H1 (cell line): ENCODE measurements around the gene DDR1. TPM values are rescaled to one million over a fixed set of nuclear protein-coding genes. Genes with fewer than 3 reads are reported as not detected.
A peak's percentile ranks its signal among the peaks of the same experiment; 100 is the strongest.

Source experiments
- CTCF ChIA-PET: fragments of 300-600 bp; sonication (Branson Sonifier 250); formaldehyde crosslinking; loops from one replicate; lab custom pipeline; 2021; ENCODE audit not compliant: partially characterized antibody; lab: Charles Lee
- POLR2A ChIA-PET: fragments of 300-600 bp; sonication (Branson Sonifier 250); formaldehyde crosslinking; loops from one replicate; lab custom pipeline; 2021; ENCODE audit warnings: inconsistent platforms; ENCODE audit not compliant: partially characterized antibody; lab: Charles Lee
- DNase-seq, 2 experiments: peaks; one replicate each; pipeline versions ENCODE4 v3.0.0 to v3.0.0-alpha.2; 2010 to 2022; ENCODE audit warnings: low spot score in 2 of 2, low read depth in 1 of 2, mixed read lengths in 1 of 2
- FAIRE-seq: peaks from 2 replicates; lab custom pipeline; 2011; peaks lifted over from hg19 to GRCh38; lab: Jason Lieb, UNC
- H2AFZ ChIP-seq: 2 replicates; pipeline ENCODE4 v1.8.1; 2012; ENCODE audit warnings: low read length, inconsistent platforms
- H2AK5ac ChIP-seq: 2 replicates; pipeline ENCODE4 v1.6.1; 2013; ENCODE audit warnings: low read depth, low read length
- H2BK120ac ChIP-seq: replicated peaks from 2 replicates; pipeline ENCODE3; 2013; ENCODE audit warnings: low read depth, low read length, inconsistent platforms
- H2BK12ac ChIP-seq: 2 replicates; pipeline ENCODE4 v1.6.1; 2013; ENCODE audit warnings: low read depth, low read length
- H2BK15ac ChIP-seq: 2 replicates; pipeline ENCODE4 v1.6.1; 2013; ENCODE audit warnings: low read length
- H2BK20ac ChIP-seq: 2 replicates; pipeline ENCODE4 v1.6.1; 2013; ENCODE audit warnings: low read length
- H2BK5ac ChIP-seq: 2 replicates; pipeline ENCODE4 v1.6.1; 2013; ENCODE audit warnings: low read depth, low read length
- H3K14ac ChIP-seq: 2 replicates; pipeline ENCODE4 v1.6.1; 2013; ENCODE audit warnings: inconsistent platforms; ENCODE audit not compliant: insufficient read length
- H3K18ac ChIP-seq: 2 replicates; pipeline ENCODE4 v1.6.1; 2013; ENCODE audit warnings: low read length; ENCODE audit errors: extremely low read depth
- H3K23ac ChIP-seq: 2 replicates; pipeline ENCODE4 v1.6.1; 2013; ENCODE audit warnings: inconsistent platforms; ENCODE audit not compliant: insufficient read length
- H3K23me2 ChIP-seq: 2 replicates; pipeline ENCODE4 v1.6.1; 2013; ENCODE audit warnings: low read depth, low read length
- H3K27ac ChIP-seq: 2 replicates; pipeline ENCODE4 v1.6.1; 2011; ENCODE audit warnings: low read depth, low read length, inconsistent platforms
- H3K27me3 ChIP-seq, 4 experiments: replicated peaks in 1 of 4; 1 replicate in 1 of 4; 2 replicates in 3 of 4; pipeline versions ENCODE4 v1.6.1 to v1.8.1; 2011 to 2013; ENCODE audit warnings: low read length in 3 of 4, mild to moderate bottlenecking in 3 of 4, inconsistent platforms in 2 of 4, mixed read lengths in 2 of 4, moderate library complexity in 1 of 4; ENCODE audit not compliant: control insufficient read depth in 3 of 4, insufficient read depth in 3 of 4; ENCODE audit errors: extremely low read depth in 1 of 4
- H3K36me3 ChIP-seq, 4 experiments: 2 replicates each; pipeline versions ENCODE4 v1.6.1 to v1.8.1; 2011 to 2013; ENCODE audit warnings: mild to moderate bottlenecking in 4 of 4, low read length in 3 of 4, moderate library complexity in 2 of 4, control low read depth in 1 of 4, inconsistent platforms in 1 of 4; ENCODE audit not compliant: insufficient read depth in 4 of 4, control insufficient read depth in 2 of 4
- H3K4ac ChIP-seq: replicated peaks from 2 replicates; pipeline ENCODE3; 2013; ENCODE audit warnings: low read length, low read depth, mixed read lengths, inconsistent platforms; ENCODE audit not compliant: insufficient read length
- H3K4me1 ChIP-seq, 4 experiments: replicated peaks in 1 of 4; 1 replicate in 1 of 4; 2 replicates in 3 of 4; pipeline versions ENCODE4 v1.6.1 to v1.8.1; 2011 to 2013; ENCODE audit warnings: low read length in 3 of 4, inconsistent platforms in 2 of 4, mixed read lengths in 1 of 4; ENCODE audit not compliant: insufficient read depth in 4 of 4, control insufficient read depth in 3 of 4
- H3K4me2 ChIP-seq, 2 experiments: 2 replicates each; pipeline versions ENCODE4 v1.6.1 to v1.8.1; 2011 to 2013; ENCODE audit warnings: low read depth in 2 of 2, low read length in 2 of 2, control low read depth in 1 of 2, inconsistent platforms in 1 of 2, mild to moderate bottlenecking in 1 of 2; ENCODE audit not compliant: insufficient read depth in 1 of 2
- H3K4me3 ChIP-seq, 4 experiments: fragments of 200-600, 300-600 bp in 1 of 4; sonication (generic), shearing (Covaris generic), sonication (Bioruptor Twin) in 1 of 4; 2 replicates each; pipeline versions ENCODE4 v1.5.1 to v1.8.1; 2011 to 2016; ENCODE audit warnings: low read length in 4 of 4, low read depth in 3 of 4, control low read depth in 2 of 4, inconsistent platforms in 2 of 4, mild to moderate bottlenecking in 2 of 4, mixed read lengths in 1 of 4, moderate library complexity in 1 of 4; ENCODE audit not compliant: insufficient read depth in 2 of 4; ENCODE audit errors: extremely low read depth in 1 of 4
- H3K56ac ChIP-seq: replicated peaks from 2 replicates; pipeline ENCODE3; 2013; ENCODE audit warnings: low read depth, mild to moderate bottlenecking, mixed read lengths, low read length, inconsistent platforms; ENCODE audit not compliant: insufficient read length
- H3K79me1 ChIP-seq: 2 replicates; pipeline ENCODE4 v1.6.1; 2013; ENCODE audit warnings: low read depth, low read length, control low read depth
- H3K79me2 ChIP-seq, 2 experiments: 2 replicates each; pipeline versions ENCODE4 v1.6.1 to v1.8.1; 2012 to 2013; ENCODE audit warnings: low read length in 2 of 2, mild to moderate bottlenecking in 2 of 2, inconsistent platforms in 1 of 2; ENCODE audit not compliant: insufficient read depth in 2 of 2, control insufficient read depth in 1 of 2
- H3K9ac ChIP-seq, 4 experiments: replicated peaks in 1 of 4; 1 replicate in 1 of 4; 2 replicates in 3 of 4; pipeline versions ENCODE4 v1.6.1 to v1.8.1; 2011 to 2013; ENCODE audit warnings: low read depth in 3 of 4, low read length in 3 of 4, control low read depth in 2 of 4, mild to moderate bottlenecking in 2 of 4, moderate library complexity in 2 of 4, inconsistent platforms in 1 of 4; ENCODE audit errors: extremely low read depth in 1 of 4
- H3K9me3 ChIP-seq, 2 experiments: 2 replicates each; pipeline versions ENCODE4 v1.6.1 to v1.8.1; 2012 to 2013; ENCODE audit warnings: mild to moderate bottlenecking in 2 of 2, moderate library complexity in 2 of 2, control low read depth in 1 of 2, inconsistent platforms in 1 of 2, low read depth in 1 of 2, low read length in 1 of 2, mixed read lengths in 1 of 2; ENCODE audit not compliant: insufficient read depth in 2 of 2
- H4K20me1 ChIP-seq, 2 experiments: replicated peaks in 1 of 2; 2 replicates each; pipeline versions ENCODE3 to v1.8.1; 2011 to 2013; ENCODE audit warnings: inconsistent platforms in 2 of 2, low read length in 2 of 2, mild to moderate bottlenecking in 1 of 2; ENCODE audit not compliant: insufficient read depth in 2 of 2, control insufficient read depth in 1 of 2
- H4K5ac ChIP-seq: 2 replicates; pipeline ENCODE4 v1.6.1; 2013; ENCODE audit warnings: low read length, low read depth, mixed read lengths, inconsistent platforms; ENCODE audit not compliant: insufficient read length
- H4K8ac ChIP-seq: 2 replicates; pipeline ENCODE4 v1.8.0; 2013; ENCODE audit warnings: mild to moderate bottlenecking, moderate library complexity, low read length, inconsistent platforms; ENCODE audit not compliant: insufficient read depth; ENCODE audit errors: extremely low read depth
- H4K91ac ChIP-seq: replicated peaks from 2 replicates; pipeline ENCODE3; 2013; ENCODE audit warnings: low read length, mixed read lengths, inconsistent platforms; ENCODE audit not compliant: insufficient read length
- ATF2 ChIP-seq: IDR thresholded peaks from 2 replicates; pipeline ENCODE4 v1.6.1; 2012; ENCODE audit warnings: low read length, inconsistent platforms
- BACH1 ChIP-seq: IDR thresholded peaks from 2 replicates; pipeline ENCODE4 v1.6.1; 2012; ENCODE audit warnings: low read length, improper control_type of control experiment
- CHD2 ChIP-seq: IDR thresholded peaks from 2 replicates; pipeline ENCODE4 v1.6.1; 2012; ENCODE audit warnings: low read length, improper control_type of control experiment
- EGR1 ChIP-seq: IDR thresholded peaks from 2 replicates; pipeline ENCODE4 v1.6.1; 2011; ENCODE audit warnings: low read depth, low read length, borderline replicate concordance
- SIX5 ChIP-seq: IDR thresholded peaks from 2 replicates; pipeline ENCODE4 v1.6.1; 2011; ENCODE audit warnings: mild to moderate bottlenecking, low read depth, low read length
- SRF ChIP-seq: IDR thresholded peaks from 2 replicates; pipeline ENCODE4 v1.6.1; 2011; ENCODE audit warnings: mild to moderate bottlenecking, low read depth, low read length, moderate library complexity
- TAF7 ChIP-seq: optimal IDR thresholded peaks from 2 replicates; pipeline ENCODE3; 2011; ENCODE audit warnings: low read depth, mild to moderate bottlenecking, inconsistent platforms, low read length, moderate library complexity, borderline replicate concordance
- TEAD4 ChIP-seq: IDR thresholded peaks from 2 replicates; pipeline ENCODE4 v1.6.1; 2012; ENCODE audit warnings: low read depth, low read length, inconsistent platforms, mixed read lengths
- WGBS, 2 experiments: shearing (Covaris generic) in 1 of 2; methylation state at CpG; one replicate each; pipeline versions ENCODE4 v1.1.6 to v1.1.7; 2013 to 2015; ENCODE audit warnings: low lambda C conversion rate in 2 of 2, mixed read lengths in 2 of 2, inconsistent platforms in 1 of 2, low coverage in 1 of 2, missing lambda C conversion rate in 1 of 2; ENCODE audit not compliant: insufficient replicate concordance in 2 of 2, insufficient coverage in 1 of 2, insufficient read length in 1 of 2; ENCODE audit errors: extremely low coverage in 1 of 2, missing lambda C conversion rate in 1 of 2; 5-methylcytosine and 5-hydroxymethylcytosine counted together
- polyA plus RNA-seq, 7 experiments: library from polyadenylated mRNA; depleted of rRNA in 3 of 7; stranded (reverse) in 5 of 7; unstranded in 2 of 7; fragments of >200 nt in 5 of 7; fragments of 200-250 nt in 2 of 7; gene quantifications; 1 replicate in 5 of 7; 2 replicates in 1 of 7; 4 replicates in 1 of 7; pipeline versions ENCODE4 v1.2.1 to v1.2.3, GENCODE V29; 2011 to 2013; ENCODE audit warnings: missing spikeins in 2 of 7, mixed read lengths in 2 of 7
- total RNA-seq: library from RNA; stranded (reverse); fragmentation: NEBNext Ultra II Directional; extraction: Animal tissue kit (Norgen Biotek cat#: 25700); gene quantifications from 2 replicates; pipeline ENCODE4 v1.2.1, GENCODE V29; 2021

DDR1 gene
- total and polyA plus RNA-seq, 2 of the 8 experiments (the other 6 are each of a cell fraction or from before 2014, with no cell fraction given) = 99.4 to 181 TPM

- Histone ChIP-seq H2BK5ac (no peak overlapping the region), H4K91ac (no peak overlapping the region), H4K5ac (no peak overlapping the region), H3K9ac (no peak overlapping the region), H2AK5ac (no peak overlapping the region), H3K27me3 (no peaks in the 10 kb centered on the region), H3K79me2 (0 out of 4 replicates have a peak, but pooled peaks cover 0 to 2% of the 10 kb centered on the region in 2 experiments), H2BK12ac (no peak overlapping the region), H3K36me3 (peaks cover 6 to 64% (median 37%) of the 10 kb centered on the region in 4 experiments), H2AFZ (no peak overlapping the region), H3K4ac (no peak overlapping the region), H3K79me1 (no peaks in the 10 kb centered on the region), H3K4me3 (no peak overlapping the region), H3K4me2 (no peak overlapping the region), H3K27ac (no peak overlapping the region), H3K9me3 (peaks cover 8 to 13% of the 10 kb centered on the region in 2 experiments), H4K8ac (no peak overlapping the region), H3K4me1 (peaks cover 3 to 15% (median 5%) of the 10 kb centered on the region in 4 experiments), H3K23me2 (no peaks in the 10 kb centered on the region), H3K14ac (no peak overlapping the region), H2BK15ac (no peak overlapping the region), H3K23ac (no peak overlapping the region), H2BK120ac (no peak overlapping the region), H4K20me1 (no peaks in the 10 kb centered on the region), H3K56ac (no peak overlapping the region), H2BK20ac (peak overlapping the region; percentile 24), H3K18ac (no peak overlapping the region)
- POLR2A ChIA-PET = interaction anchor here (1.4 to 27.8 kb wide), 4 partner anchors 9 to 53 kb away, joined by 5 to 452 read pairs (median 108); partner anchors contain the start of gene DDR1
- WGBS, 2 experiments = 92% methylated on average over 2 of the region's 2 CpGs; no CpG with 5 or more reads in 1 of the 2 experiments
- FAIRE-seq = no peak
- no peak for DNase-seq
- CTCF ChIA-PET = interaction anchor here (16.3 to 23.9 kb wide), 2 partner anchors 13 to 41 kb away, joined by 220 to 610 read pairs; partner anchors contain the start of gene DDR1
- TF ChIP-seq TEAD4 (no peak), SIX5 (no peak), SRF (no peak), TAF7 (no peak), ATF2 (no peak), EGR1 (no peak), BACH1 (no peak), CHD2 (no peak)
These were observed 44.6 kb upstream of the DDR1 start for GRCh38 chr6:30839671-30840070.
